SJCRH30 (cell line): ENCODE measurements around the gene CHTF18. TPM values are rescaled to one million over a fixed set of nuclear protein-coding genes. Genes with fewer than 3 reads are reported as not detected.
A peak's percentile ranks its signal among the peaks of the same experiment; 100 is the strongest.
"Not testable (repeated sequence)": the region's sequence is repeated elsewhere in the genome, so short reads cannot be mapped to it uniquely, and the experiment has no call there.

ENCODE experiments used
- DNase-seq, 2 experiments: peaks; one replicate each; pipeline ENCODE4 v3.0.0-alpha.2; 2015 to 2020
- H3K27ac ChIP-seq: fragments of 250-450 bp; sonication (Bioruptor Pico); 2 replicates; pipeline ENCODE4 v1.5.1; 2020; ENCODE audit warnings: mild to moderate bottlenecking, moderate library complexity
- H3K27me3 ChIP-seq: fragments of 250-450 bp; sonication (Bioruptor Pico); 2 replicates; pipeline ENCODE4 v1.5.1; 2020; ENCODE audit warnings: mild to moderate bottlenecking, moderate library complexity
- H3K36me3 ChIP-seq: fragments of 250-450 bp; sonication (Bioruptor Pico); 2 replicates; pipeline ENCODE4 v1.5.1; 2020; ENCODE audit warnings: mild to moderate bottlenecking, moderate library complexity
- H3K4me1 ChIP-seq: fragments of 250-450 bp; sonication (Bioruptor Pico); 2 replicates; pipeline ENCODE4 v1.5.1; 2020; ENCODE audit warnings: mild to moderate bottlenecking, moderate library complexity
- H3K4me3 ChIP-seq: fragments of 250-450 bp; sonication (Bioruptor Pico); 2 replicates; pipeline ENCODE4 v1.5.1; 2020; ENCODE audit warnings: mild to moderate bottlenecking, moderate library complexity
- H3K9me3 ChIP-seq: fragments of 250-450 bp; sonication (Bioruptor Pico); replicated peaks from 2 replicates; pipeline ENCODE4 v1.5.1; 2020; ENCODE audit warnings: mild to moderate bottlenecking, moderate library complexity
- total RNA-seq: library from RNA; depleted of rRNA; stranded (reverse); fragments of >200 nt; shearing (Covaris generic); gene quantifications from 2 replicates; pipeline ENCODE4 v1.2.3, GENCODE V29; 2014

The CHTF18 gene
- total RNA-seq, 1 experiment from 2014 or later: 46.0 TPM

DNA sequence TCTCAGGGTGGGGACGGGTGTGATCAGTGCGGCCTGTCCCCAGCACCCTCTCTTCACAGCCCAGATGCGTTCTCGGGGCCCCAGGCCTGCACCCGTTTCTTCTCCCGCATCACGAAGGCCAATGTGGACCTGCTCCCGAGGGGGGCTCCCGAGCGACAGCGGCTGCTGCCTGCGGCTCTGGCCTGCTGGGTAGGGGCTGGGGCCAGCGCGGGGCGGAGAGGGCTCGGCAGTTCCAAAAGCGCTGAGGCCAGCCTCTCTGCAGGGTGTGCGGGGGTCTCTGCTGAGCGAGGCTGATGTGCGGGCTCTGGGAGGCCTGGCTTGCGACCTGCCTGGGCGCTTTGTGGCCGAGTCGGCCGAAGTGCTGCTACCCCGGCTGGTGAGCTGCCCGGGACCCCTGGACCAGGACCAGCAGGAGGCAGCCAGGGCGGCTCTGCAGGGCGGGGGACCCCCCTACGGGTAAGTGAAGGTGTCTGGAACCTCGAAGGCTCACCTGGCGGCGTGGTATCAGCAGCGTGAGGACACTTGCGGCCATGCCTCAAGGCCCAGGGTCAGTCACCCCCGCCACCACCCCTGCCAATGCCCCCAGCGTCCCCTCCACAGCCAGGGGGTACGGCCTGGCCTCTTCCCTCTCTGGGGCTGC lies 23.5 kb upstream of the CHTF18 start:
- H3K4me3 ChIP-seq: no peak overlapping the region
- no peak overlapping the region for H3K27ac ChIP-seq
- no peaks in the 10 kb centered on the region for H3K4me1 ChIP-seq
- no peak for DNase-seq
- H3K9me3 ChIP-seq: no peaks in the 10 kb centered on the region
- H3K27me3 ChIP-seq: peaks cover 27% of the 10 kb centered on the region
- no peaks in the 10 kb centered on the region for H3K36me3 ChIP-seq

DNA sequence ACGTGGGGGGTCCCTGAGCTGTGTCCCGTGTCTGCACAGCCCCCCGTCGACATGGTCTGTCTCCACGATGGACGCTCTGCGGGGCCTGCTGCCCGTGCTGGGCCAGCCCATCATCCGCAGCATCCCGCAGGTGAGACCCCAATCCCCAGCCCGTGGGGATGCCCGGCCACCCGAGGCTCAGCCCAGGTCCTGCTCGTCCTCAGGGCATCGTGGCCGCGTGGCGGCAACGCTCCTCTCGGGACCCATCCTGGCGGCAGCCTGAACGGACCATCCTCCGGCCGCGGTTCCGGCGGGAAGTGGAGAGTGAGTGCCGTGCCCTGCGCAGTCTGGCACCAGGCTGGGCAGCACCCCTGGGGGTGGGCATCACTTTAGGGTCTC lies 22.9 kb upstream of the CHTF18 start:
- no peaks in the 10 kb centered on the region for H3K4me1 ChIP-seq
- no peak for DNase-seq
- H3K36me3 ChIP-seq: no peaks in the 10 kb centered on the region
- peaks cover 24% of the 10 kb centered on the region for H3K27me3 ChIP-seq
- H3K27ac ChIP-seq: no peak overlapping the region
- no peaks in the 10 kb centered on the region for H3K9me3 ChIP-seq
- H3K4me3 ChIP-seq: no peak overlapping the region

DNA sequence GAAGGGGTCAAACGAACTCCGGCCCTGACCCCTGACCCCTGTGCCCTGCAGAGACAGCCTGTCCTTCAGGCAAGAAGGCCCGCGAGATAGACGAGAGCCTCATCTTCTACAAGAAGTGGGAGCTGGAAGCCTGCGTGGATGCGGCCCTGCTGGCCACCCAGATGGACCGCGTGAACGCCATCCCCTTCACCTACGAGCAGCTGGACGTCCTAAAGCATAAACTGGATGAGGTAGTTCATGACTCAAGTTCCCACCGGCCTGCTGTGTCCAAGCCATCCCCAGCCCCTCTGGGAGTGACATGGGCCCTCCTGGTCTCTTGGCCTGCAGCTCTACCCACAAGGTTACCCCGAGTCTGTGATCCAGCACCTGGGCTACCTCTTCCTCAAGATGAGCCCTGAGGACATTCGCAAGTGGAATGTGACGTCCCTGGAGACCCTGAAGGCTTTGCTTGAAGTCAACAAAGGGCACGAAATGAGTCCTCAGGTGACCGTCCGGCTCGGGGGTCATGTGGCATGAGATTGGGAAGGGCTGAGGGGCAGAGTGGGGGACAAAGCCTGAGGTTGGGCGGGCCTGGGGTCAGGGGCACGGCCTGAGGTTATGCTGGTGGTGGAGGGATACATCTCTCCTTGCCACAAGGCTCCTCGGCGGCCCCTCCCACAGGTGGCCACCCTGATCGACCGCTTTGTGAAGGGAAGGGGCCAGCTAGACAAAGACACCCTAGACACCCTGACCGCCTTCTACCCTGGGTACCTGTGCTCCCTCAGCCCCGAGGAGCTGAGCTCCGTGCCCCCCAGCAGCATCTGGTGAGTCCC lies 22.2 kb upstream of the CHTF18 start:
- Histone ChIP-seq H3K4me3 (no peak overlapping the region), H3K9me3 (no peaks in the 10 kb centered on the region), H3K27ac (no peak overlapping the region), H3K36me3 (no peaks in the 10 kb centered on the region), H3K27me3 (peaks cover 17% of the 10 kb centered on the region), H3K4me1 (no peaks in the 10 kb centered on the region)
- DNase-seq: no peak

DNA sequence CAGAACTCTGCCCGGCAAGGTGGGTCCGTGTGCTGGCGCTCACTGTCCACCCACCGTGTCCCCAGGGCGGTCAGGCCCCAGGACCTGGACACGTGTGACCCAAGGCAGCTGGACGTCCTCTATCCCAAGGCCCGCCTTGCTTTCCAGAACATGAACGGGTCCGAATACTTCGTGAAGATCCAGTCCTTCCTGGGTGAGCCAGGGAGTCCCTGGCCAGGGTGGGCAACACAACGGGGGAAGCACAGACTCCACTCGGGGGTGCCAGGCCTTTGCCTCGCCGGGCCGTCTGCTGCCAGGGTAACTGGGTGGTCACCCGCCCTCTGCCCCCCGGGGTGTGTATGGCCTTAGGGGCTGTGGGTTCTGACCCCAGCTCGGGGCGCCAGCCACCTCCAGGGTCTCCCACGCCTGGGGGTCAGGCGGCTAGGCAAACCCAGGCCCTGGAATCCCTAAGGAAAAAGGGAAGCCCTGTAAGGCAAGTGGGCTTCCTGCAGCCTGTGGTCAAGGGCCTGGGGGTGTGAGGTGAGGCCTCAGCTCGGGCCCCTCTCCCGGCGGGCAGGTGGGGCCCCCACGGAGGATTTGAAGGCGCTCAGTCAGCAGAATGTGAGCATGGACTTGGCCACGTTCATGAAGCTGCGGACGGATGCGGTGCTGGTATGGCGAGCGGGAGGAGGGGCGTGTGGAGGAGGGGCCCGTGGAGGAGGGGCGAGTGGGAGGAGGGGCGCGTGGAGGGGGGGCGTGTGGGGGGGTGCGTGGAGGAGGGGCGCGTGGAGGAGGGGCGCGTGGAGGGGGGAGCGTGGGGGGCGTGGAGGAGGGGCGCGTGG lies 21.4 kb upstream of the CHTF18 start:
- H3K9me3 ChIP-seq: no peaks in the 10 kb centered on the region
- peaks cover 12% of the 10 kb centered on the region; the same call in 1 of the 2 replicates for H3K27me3 ChIP-seq

DNA sequence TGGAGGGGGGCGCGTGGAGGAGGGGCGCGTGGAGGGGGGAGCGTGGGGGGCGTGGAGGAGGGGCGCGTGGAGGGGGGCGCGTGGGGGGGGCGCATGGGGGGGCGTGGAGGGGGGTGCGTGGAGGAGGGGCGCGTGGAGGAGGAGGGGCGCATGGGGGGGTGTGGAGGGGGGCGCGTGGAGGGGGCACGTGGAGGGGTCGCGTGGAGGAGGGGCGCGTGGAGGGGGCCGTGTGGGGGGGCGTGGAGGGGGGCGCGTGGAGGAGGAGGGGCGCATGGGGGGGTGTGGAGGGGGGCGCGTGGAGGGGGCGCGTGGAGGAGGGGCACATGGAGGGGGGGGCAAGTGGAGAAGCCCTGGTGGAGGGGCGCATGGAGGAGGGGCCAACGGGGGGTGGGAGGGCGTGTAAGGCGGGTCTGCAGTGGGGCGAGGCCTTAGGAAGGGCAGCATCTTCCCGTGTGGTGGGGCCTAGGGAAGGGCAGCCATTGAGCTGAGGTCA lies 20.6 kb upstream of the CHTF18 start:
- Histone ChIP-seq H3K27me3 (peaks cover 4% of the 10 kb centered on the region; the same call in 1 of the 2 replicates), H3K36me3 (no peaks in the 10 kb centered on the region), H3K4me3 (no peak overlapping the region), H3K9me3 (no peaks in the 10 kb centered on the region), H3K4me1 (no peaks in the 10 kb centered on the region), H3K27ac (no peak overlapping the region)
- DNase-seq: no peak

More for the DNA sequence above, 21.4 kb upstream of the CHTF18 start:
- Histone ChIP-seq H3K4me3 (no peak overlapping the region), H3K36me3 (no peaks in the 10 kb centered on the region), H3K27ac (no peak overlapping the region), H3K4me1 (no peaks in the 10 kb centered on the region)
- DNase-seq: no peak

DNA sequence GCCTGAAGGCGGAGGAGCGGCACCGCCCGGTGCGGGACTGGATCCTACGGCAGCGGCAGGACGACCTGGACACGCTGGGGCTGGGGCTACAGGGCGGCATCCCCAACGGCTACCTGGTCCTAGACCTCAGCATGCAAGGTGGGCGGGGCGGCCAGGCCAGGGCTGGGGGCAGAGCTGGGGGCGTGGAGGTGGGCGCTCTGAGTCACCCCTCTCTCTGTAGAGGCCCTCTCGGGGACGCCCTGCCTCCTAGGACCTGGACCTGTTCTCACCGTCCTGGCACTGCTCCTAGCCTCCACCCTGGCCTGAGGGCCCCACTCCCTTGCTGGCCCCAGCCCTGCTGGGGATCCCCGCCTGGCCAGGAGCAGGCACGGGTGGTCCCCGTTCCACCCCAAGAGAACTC lies 20.0 kb upstream of the CHTF18 start:
- H3K27me3 ChIP-seq: no peaks in the 10 kb centered on the region
- peak overlapping the region; percentile 34; the same call in 1 of the 2 replicates for H3K4me3 ChIP-seq
- H3K9me3 ChIP-seq: no peaks in the 10 kb centered on the region
- H3K4me1 ChIP-seq: no peaks in the 10 kb centered on the region
- peak in 1 of 2 experiments; percentile 31 for DNase-seq
- no peaks in the 10 kb centered on the region for H3K36me3 ChIP-seq
- no peak overlapping the region for H3K27ac ChIP-seq

DNA sequence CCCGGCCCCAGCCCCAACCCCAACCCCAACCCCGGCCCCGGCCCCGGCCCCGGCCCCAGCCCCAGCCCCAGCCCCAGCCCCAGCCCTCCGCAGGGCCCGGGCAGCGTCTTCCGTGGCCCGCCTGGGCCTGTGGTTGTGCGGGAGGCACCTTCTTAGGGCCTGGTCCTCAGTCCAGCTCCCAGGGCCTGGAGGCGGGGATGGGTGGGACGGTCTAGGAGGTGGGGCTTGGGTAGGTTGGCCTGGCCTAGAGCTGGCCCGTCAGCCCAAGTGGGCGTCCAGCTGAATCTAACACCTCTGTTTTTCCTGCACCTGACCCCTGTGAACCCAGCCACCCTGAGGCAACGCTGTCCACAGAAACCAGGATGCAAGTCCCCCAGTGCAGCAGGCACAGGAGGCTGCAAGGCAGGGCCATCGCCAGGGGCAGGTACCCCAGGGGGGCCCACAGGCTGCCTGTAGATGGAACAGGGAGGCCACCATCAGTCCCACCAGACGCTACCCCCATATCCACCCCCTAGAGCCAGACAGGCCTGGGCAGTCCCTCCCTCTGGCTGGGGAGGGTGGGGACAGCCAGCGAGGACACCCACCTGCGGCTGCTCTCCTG lies 19.1 kb upstream of the CHTF18 start:
- Histone ChIP-seq H3K27ac (no peak overlapping the region), H3K4me3 (peak overlapping the region; percentile 17; the same call in 1 of the 2 replicates), H3K9me3 (no peaks in the 10 kb centered on the region), H3K36me3 (no peaks in the 10 kb centered on the region), H3K4me1 (no peaks in the 10 kb centered on the region), H3K27me3 (0 out of 2 replicates have a peak, but pooled peaks cover 3% of the 10 kb centered on the region)
- peak in 1 of 2 experiments; percentile 48 for DNase-seq

DNA sequence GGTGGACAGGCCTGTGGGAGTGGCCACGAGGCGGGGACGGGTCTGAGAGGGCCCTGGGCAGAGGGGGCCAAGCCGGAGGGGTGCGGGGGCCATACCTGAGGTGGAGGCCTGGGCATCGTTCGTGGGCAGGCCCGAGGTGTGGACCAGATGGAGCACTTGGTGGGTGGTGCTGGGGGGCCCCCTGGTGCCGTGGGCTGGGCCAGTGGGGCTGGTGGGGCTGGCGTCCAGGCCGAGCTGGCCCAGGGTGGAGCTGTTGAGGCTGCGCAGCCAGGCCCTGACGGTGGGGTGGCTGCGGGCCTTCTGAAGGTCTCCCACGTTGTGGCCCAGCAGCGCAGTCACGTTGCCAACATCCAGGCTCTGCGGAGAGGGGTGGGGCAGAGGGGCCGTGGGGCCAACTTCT lies 18.5 kb upstream of the CHTF18 start:
- no peak for DNase-seq
- 0 out of 2 replicates have a peak, but pooled peaks cover 3% of the 10 kb centered on the region for H3K27me3 ChIP-seq
- no peak overlapping the region for H3K27ac ChIP-seq
- no peak overlapping the region for H3K4me3 ChIP-seq
- no peaks in the 10 kb centered on the region for H3K36me3 ChIP-seq
- no peaks in the 10 kb centered on the region for H3K4me1 ChIP-seq
- H3K9me3 ChIP-seq: no peaks in the 10 kb centered on the region

DNA sequence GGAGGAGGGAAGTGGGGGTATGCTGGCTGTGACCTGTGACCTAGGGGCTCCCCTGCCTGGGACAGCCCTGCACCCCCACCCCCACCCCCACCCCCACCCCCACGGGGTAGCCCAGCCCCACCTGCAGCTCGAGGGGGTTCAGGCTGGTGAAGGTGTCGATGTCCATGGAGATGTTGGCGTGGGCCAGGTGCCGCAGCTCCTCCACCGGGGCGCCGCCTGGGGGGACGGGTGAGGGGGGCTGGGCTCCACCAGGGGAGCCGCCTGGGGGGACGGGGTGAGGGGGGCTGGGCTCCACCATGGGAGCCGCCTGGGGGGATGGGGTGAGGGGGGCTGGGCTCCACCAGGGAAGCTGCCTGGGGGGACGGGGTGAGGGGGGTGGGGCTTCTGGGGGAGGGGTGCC lies 18.0 kb upstream of the CHTF18 start:
- no peaks in the 10 kb centered on the region for H3K9me3 ChIP-seq
- H3K4me3 ChIP-seq: no peak overlapping the region
- H3K27ac ChIP-seq: no peak overlapping the region
- DNase-seq: no peak
- no peaks in the 10 kb centered on the region for H3K4me1 ChIP-seq
- no peaks in the 10 kb centered on the region for H3K36me3 ChIP-seq
- 0 out of 2 replicates have a peak, but pooled peaks cover 3% of the 10 kb centered on the region for H3K27me3 ChIP-seq

DNA sequence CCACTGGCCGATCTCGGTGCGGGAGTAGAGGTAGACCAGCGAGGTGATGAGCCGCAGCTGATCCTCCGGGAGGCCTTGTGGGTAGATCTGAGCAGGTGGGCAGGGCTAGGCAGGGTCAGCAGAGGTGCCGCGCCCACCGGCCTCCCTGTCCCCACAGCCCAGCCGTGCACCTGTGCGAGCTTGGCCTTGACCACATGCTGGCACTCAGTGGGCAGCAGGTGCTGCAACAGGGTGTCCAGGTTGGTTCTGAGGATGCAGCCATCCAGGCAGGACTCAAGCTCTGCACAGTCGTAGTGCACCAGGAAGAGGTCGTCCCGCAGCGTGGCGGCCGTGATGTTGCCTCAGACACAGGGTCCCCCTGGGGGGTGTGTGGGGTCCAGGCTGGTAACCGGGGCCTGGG lies 15.5 kb upstream of the CHTF18 start:
- H3K27me3 ChIP-seq: peaks cover 13% of the 10 kb centered on the region; the same call in 1 of the 2 replicates
- DNase-seq: no peak
- H3K9me3 ChIP-seq: no peaks in the 10 kb centered on the region
- H3K36me3 ChIP-seq: no peaks in the 10 kb centered on the region
- H3K27ac ChIP-seq: no peak overlapping the region
- H3K4me1 ChIP-seq: peaks cover 2% of the 10 kb centered on the region; the same call in 1 of the 2 replicates
- H3K4me3 ChIP-seq: no peak overlapping the region

DNA sequence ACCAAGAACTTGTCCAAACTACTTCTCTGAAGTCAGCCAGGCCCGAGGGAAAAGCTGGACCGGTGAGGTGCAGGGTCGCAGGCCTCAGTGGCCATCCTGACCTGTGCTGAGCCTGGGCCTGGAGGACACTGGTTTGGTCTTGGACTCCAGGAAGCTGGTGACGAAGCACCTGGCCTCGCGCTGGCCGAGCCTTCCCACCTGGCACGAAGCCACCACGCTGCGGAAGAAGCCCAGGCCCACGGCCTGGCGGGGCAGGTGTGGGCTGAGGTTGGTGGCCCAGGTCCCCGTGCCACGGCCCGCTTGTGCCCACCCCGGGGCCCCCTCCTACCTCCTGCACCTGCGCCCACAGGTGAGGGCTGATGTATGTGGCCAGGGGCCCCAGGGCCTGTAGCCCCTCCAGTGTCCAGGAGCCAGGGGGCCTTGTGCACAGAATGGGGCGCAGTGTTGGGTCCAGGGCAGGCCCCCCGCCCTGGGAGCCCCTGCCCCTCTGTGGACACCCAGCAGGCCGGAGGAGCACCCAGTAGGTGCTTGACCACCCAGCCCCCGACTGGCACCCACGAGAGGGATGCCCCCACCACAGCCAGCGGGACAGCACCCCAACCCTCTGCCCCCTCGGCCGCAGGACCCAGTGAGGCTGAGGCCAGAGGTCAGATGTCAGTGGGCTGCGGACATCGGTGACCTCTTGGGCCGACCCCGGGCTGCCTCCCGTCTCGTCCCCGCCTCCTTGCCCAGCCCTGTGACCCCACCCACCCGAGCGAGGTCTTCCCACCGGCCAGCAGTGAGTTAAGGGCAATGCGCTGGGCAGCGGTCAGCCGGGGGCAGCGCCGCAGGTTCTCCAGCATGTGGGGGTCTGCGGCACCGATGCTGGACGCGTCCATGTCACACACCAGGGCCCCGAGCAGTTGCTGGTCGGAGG lies 14.1 kb upstream of the CHTF18 start:
- Histone ChIP-seq H3K27me3 (peaks cover 25% of the 10 kb centered on the region; the same call in 1 of the 2 replicates), H3K36me3 (no peaks in the 10 kb centered on the region), H3K4me3 (no peak overlapping the region), H3K27ac (no peak overlapping the region), H3K9me3 (no peaks in the 10 kb centered on the region), H3K4me1 (peaks cover 2% of the 10 kb centered on the region; the same call in 1 of the 2 replicates)
- no peak for DNase-seq

DNA sequence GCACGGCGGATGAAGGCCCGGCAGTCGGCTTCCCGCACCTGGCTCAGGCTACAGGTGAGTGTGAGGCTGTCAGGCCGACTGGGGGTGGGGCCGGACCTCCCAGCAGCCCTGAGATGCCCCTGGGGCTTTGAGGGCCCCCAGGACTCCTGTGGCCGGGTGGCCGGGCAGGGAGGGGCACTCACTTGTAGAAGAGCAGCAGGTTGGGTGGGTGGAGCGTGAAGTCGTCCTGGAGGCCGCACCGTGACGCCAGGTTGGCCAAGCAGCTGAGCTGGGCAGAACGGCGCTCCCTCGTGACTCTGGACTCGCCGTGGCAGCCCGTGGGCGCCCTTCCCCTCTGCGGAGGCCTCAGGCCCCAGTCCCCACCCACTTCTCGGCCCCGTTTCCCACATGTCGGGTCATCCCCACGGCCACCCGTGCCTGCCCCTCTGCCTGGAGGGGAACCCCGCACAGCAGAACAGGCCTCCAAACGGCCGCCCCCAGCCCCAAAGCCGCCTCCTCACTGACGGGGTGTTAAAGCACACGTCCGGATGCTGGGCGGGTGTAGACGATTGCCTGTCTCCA lies 13.1 kb upstream of the CHTF18 start:
- Histone ChIP-seq H3K4me1 (peaks cover 2% of the 10 kb centered on the region; the same call in 1 of the 2 replicates), H3K27me3 (peaks cover 28% of the 10 kb centered on the region; the same call in 1 of the 2 replicates), H3K36me3 (no peaks in the 10 kb centered on the region), H3K27ac (no peak overlapping the region), H3K9me3 (no peaks in the 10 kb centered on the region), H3K4me3 (no peak overlapping the region)
- DNase-seq: no peak

DNA sequence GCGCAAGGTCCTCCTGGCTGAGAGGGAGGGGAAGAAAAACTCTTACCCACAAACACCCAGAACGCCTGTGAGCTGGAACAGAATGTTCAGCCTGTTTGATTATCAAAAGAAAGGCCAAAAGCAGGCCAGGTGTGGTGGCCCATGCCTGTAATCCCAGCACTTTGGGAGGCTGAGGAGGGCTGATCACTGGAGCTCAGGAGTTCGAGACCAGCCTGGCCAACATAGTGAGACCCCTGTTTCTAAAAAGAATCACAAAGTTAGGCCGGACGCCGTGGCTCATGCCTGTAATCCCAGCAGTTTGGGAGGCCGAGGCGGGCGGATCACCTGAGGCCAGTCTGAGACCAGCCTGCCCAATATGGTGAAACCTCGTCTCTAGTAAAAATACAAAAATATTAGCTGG lies 12.1 kb upstream of the CHTF18 start:
- not testable (repeated sequence) for H3K4me1 ChIP-seq, H3K9me3 ChIP-seq, H3K36me3 ChIP-seq, DNase-seq, H3K4me3 ChIP-seq, H3K27ac ChIP-seq
- peaks cover 30% of the 10 kb centered on the region; the same call in 1 of the 2 replicates for H3K27me3 ChIP-seq
